ENCODE measurements around the gene BUD31. TPM values are rescaled to one million over a fixed set of nuclear protein-coding genes. Genes with fewer than 3 reads are reported as not detected.

BUD31 gene
- total RNA-seq, 1 experiment from 2014 or later, result 154 TPM

- Histone ChIP-seq H3K27me3 (ENCODE audit: insufficient read depth, low read length) (no peaks in the 10 kb centered on the region), H3K27ac (ENCODE audit: low read depth, low read length) (no peak overlapping the region), H3K36me3 (ENCODE audit: control insufficient read depth in 1 of 2, insufficient read depth in 2 of 2, low read length in 2 of 2) (peaks cover 24 to 40% of the 10 kb centered on the region in 2 experiments; a peak in 3 of 4 replicates), H3K4me1 (ENCODE audit: control insufficient read depth in 1 of 2, insufficient read depth in 2 of 2, low read length in 2 of 2) (no peaks in the 10 kb centered on the region), H3K4me3 (replicated peaks in 1 of 2; ENCODE audit: low read depth in 1 of 2, low read length in 2 of 2) (no peak overlapping the region), H3K4me2 (ENCODE audit: low read length) (no peak overlapping the region), H4K20me1 (ENCODE audit: insufficient read depth) (no peaks in the 10 kb centered on the region), H3K9me3 (ENCODE audit: control insufficient read depth in 1 of 2, insufficient read depth in 1 of 2, low read depth in 1 of 2, low read length in 2 of 2) (no peaks in the 10 kb centered on the region), H2AFZ (ENCODE audit: low read depth, low read length, poor library complexity, severe bottlenecking) (no peak overlapping the region), H3K9me2 (ENCODE audit: insufficient read depth) (no peaks in the 10 kb centered on the region), H3K79me2 (ENCODE audit: insufficient read depth, low read length) (no peaks in the 10 kb centered on the region), H3K9ac (ENCODE audit: low read length) (no peak overlapping the region)
- ATAC-seq (no peak), DNase-seq (ENCODE audit: low read depth, low spot score) (no peak)
- TF ChIP-seq SRF (IDR thresholded peaks at IDR 0.05; ENCODE audit: low read depth) (no peak), FOSL1 (IDR thresholded peaks at IDR 0.05; ENCODE audit: low read depth) (no peak), CTCF (IDR thresholded peaks at IDR 0.05 in 2 of 3, conservative IDR thresholded peaks at IDR 0.05 in 1 of 3; ENCODE audit: borderline replicate concordance in 1 of 3, insufficient read depth in 1 of 3, low read depth in 2 of 3, low read length in 2 of 3) (no peak), EGR1 (IDR thresholded peaks at IDR 0.05; ENCODE audit: low read depth) (no peak), ELF1 (IDR thresholded peaks at IDR 0.05; ENCODE audit: borderline replicate concordance, low read depth) (no peak), MAX (IDR thresholded peaks at IDR 0.05) (no peak), ATF3 (IDR thresholded peaks at IDR 0.05) (no peak), POLR2A (IDR thresholded peaks at IDR 0.05; ENCODE audit: borderline replicate concordance, extremely low read depth, insufficient read depth, insufficient read length) (no peak), SP1 (IDR thresholded peaks at IDR 0.05; ENCODE audit: low read depth) (no peak), EZH2phosphoT487 (IDR thresholded peaks at IDR 0.05; ENCODE audit: borderline replicate concordance) (no peak), REST (IDR thresholded peaks at IDR 0.05; ENCODE audit: low read depth) (no peak), EZH2 (IDR thresholded peaks at IDR 0.05) (no peak), RAD21 (IDR thresholded peaks at IDR 0.05; ENCODE audit: low read depth) (no peak), SIN3A (IDR thresholded peaks at IDR 0.05; ENCODE audit: low read depth) (no peak), ZBTB33 (IDR thresholded peaks at IDR 0.05; ENCODE audit: extremely low read depth, insufficient replicate concordance, low read length) (no peak)
- ChIA-PET CTCF (no interaction called here), RAD21 (ENCODE audit: low non-redundant PET in 1 of 2, low total read pairs in 2 of 2, uncharacterized antibody in 2 of 2, unreplicated experiment in 2 of 2) (no interaction called here), POLR2A (no interaction called here)
- no TSS peak for BruUV-seq (replicated peaks)
- intact Hi-C loops (cut with micrococcal nuclease), result no loop called here
These were observed 20.3 kb downstream of the BUD31 start for GRCh38 chr7:99428972-99429566.

Measured in HCT116 (cell line).